IPS-NIHi7 (cell line): ENCODE data around the gene CPVL.

Experiments
- DNase-seq: peaks from one replicate; pipeline ENCODE4 v3.0.0; 2012; ENCODE audit warnings: mixed read lengths; ENCODE audit errors: extremely low spot score

CPVL gene

DNA sequence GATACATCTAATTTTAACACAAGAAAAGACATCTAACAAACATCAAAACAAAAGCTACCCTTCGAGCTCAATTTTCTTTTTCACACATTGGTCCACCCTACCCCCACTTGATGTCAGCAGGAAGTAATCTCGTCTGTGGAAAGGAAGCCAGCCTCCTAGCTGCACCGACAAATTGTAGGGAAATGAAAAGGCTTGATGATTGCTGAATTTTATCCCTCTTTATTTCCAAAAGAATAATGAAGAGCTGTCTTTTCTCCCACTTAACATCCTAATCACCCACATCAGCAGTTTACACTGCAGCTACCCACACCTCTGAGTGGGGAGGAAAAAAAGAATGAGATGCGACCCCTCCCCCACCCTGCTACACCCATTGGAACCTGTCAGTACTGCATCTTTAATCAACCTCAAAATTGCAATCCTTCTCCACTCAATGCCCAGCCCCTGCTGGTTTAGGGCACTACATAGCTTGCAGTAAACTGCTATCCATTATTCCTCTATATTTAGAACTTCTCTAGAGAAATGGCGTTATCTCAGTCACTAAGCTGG is 10.6 kb upstream of the CPVL start:
- DNase-seq = no peak

DNA sequence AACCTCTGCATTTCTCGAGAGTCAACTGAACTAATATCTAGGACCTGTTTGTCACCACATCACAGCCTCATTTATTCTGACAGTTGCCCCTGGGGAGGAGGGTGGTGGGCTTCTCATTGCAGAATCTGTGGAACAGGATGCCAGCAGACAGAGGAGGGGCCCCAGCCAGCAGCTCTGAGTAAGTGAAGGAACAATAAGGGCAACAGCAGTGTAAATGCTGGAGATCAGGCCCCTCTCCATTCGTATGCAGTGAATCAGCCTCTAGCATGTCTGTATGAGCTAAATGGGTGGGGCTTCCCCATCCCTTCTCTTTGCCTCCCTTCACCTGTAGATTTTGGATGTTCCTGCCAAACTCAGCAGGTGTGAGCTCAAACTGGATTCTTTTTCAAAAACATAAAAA is 7.7 kb upstream of the CPVL start:
- DNase-seq = no peak

DNA sequence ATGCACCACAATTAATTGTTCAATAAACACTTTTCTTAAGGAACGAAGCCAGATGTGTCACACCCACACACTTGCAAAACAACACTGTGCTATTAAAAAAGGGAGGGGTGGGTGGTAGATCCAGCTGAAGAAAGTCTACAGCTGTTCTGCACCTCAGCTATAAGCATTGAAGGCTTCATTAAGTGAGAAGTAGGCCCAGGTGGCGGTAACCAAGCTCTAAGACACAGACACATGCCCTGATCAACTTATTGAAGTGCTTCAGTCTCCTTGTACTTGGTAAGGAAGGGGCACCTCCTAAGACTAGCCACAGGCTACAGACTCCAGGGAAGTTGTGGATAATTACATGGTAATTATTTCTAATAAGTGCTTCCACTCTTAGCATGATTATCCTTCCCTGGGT is 4.5 kb upstream of the CPVL start:
- DNase-seq = no peak

DNA sequence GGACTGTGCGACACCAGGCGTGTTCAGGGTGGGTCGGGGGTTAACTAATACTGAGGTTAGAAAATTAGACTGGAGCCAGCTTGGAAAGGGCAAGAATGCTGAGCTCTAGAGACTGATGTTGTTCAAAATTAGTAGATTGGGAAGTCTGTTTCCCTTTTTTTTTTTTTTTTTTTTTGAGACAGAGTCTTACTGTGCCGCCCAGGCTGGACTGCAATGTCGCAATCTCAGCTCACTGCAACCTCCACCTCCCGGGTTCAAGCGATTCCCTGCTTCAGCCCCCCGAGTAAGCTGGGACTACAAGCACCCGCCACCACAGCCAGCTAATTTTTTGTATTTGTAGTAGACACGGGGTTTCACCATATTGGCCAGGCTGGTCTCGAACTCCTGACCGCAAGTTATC is 2.7 kb upstream of the CPVL start:
- no peak for DNase-seq

DNA sequence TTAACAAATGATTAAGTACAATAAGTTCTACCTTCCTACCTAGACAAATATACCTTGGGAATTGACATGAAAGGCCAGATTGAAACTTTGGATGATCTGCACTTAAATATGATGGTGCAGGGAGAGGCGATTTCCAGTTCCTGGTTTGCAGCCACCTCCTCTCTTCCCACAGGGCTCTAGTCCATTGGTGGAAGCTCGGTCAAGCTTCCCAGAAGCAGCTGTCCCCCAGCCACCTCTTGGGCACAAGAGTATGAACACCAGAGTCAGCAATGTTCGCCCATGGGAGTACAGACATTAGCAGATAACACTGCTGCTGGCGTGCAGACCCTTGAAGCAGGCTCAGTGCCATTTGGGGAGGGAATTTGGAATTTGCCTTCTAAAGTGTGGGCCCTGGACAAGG is 1.5 kb upstream of the CPVL start:
- DNase-seq = no peak

DNA sequence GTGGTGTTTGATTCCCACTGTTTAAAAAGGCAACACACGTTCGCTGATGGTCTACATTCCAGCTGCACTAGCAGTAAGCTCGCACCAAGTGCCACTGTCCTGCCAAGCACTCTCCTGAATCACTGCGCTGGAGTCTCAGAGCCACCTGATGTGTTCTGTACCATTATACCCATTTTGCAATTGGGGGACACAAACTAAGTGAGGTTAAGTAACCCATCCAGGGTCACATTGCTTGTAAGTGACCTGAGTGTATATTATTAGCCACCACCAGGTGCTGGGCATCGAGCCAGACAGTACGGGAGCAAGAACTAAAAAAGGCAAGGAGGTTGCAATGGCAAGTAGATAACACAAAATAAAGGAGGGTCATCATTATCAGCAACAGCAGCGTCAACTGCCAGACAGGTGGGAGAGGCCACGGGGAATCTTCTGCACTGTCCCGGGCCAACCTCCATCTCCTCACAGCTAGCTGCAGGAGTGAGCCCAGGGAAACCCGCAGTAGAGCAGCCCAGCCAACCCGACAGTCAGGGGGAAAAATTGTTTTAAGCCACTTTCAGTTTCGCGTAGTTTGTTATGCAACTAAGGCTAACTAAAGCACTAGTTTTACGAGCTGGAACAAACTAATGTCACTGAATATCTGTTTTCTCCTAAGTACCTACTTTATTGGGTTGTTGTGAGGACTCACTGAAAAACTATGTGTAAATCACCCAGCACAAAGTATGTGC is 712 bp upstream of the CPVL start:
- DNase-seq = no peak

DNA sequence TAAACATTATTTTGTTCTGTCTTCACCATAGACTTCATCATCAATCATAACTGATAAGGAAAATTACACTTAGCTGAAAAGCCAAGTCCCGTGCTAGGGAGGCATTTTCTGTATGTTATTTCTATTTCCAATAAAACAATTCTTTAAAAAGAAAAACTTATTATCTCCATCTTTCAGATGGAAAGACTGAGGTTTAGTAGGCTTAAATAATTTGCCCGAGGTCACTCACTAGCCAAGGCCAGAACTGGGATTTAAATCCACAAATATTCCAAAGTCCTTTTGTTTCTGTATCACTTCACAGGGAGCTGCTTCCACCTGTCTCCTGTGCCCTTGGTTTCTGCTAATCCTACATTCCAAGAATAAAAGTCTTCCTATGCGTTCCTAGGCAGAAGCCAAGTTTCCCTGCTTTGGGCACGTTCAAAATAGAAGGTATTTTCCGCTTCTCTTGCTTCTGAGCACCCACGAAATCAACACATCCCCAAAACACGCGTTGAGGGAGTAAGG is 732 bp downstream of the CPVL start:
- no peak for DNase-seq

DNA sequence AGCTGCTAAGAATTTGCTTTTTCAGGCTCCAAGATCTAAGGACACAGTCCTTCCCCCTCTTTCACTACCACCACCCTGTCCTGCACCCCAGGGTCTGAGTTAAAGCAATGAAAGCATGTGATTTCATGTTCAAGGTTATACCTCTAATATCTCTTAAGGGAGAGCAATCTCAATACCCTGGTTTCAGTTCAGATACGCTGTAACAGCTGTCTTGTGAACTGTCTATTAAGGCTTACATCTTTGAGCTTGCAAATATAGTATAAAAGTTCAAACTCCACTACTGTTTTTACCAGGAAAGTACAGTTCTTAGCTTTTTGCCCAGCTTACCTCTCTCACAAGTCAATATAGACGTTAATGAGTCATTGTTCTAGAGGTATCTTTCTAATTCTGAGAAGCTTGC is 2.6 kb downstream of the CPVL start:
- DNase-seq = no peak

DNA sequence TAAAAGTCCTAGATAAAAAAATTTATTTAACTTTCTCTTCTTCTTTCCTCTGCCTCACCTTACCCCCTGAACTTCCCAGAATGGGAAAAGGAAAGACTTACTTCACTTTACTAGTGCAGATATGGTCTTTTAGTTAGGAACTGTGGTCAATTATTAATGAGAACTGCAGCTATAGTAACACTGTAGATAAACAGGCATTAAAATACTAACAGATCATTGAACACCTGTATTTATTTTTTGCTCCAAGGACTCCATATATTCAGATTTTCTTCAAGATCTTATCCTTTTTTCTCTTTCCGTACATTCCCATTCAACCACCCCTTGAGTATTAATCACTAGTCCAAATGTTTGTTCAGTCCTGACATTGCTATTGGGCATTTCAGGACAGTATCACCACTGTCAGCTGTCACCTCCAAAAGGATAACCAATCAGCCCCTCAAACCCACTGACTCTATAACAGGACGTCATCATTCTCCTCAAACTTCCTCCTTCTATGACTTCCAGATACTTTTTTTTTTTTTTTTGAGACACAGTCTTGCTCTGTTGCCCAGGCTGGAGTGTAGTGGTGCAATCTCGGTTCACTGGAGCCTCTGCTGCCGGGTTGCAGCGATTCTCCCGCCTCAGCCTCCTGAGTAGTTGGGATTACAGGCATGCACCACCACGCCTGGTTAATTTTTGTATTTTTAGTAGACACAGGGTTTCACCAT is 4.2 kb downstream of the CPVL start:
- DNase-seq = no peak

DNA sequence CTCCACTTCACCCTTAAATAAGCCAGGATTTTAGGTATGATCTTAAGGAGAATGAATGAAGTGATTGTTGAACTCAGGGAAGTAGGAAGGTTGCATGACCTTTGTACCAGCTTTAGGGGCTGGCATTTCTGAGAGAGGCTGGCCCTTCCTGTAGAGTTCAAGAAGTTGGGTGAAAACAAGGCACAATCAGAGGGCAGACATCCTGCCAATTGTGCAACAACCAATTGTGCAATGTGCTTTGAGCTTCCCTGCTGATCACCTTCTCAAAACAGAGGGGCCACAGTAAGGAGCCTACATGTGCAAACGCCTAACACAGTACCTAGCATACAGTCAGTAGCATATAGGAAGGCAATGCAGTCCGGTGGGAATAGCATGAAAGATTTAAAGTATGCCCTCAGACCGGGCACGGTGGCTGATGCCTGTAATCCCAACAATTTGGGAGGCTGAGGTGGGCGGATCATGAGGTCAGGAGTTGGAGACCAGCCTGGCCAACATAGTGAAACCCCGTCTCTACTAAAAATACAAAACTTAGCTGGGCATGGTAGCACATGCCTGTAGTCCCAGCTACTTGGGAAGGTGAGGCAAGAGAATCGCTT is 5.4 kb downstream of the CPVL start:
- DNase-seq = no peak

DNA sequence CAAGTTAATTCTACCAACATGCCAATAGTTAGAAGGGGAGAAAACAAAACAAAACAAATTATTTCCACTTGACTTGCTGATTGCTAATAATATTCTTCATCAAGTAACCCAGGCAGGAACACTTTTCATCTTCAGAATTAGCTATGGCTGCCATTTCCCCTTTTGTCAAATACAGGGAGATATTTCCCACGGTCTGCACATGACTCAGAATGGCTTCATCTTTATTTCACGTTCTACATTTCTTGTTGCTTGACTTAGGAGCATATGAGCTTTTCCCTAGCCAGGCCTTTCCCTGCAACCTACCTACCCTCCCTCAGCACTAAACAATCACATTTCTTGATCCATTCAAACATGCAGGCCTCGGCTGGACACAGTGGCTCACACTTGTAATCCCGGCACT is 6.5 kb downstream of the CPVL start:
- DNase-seq = no peak

DNA sequence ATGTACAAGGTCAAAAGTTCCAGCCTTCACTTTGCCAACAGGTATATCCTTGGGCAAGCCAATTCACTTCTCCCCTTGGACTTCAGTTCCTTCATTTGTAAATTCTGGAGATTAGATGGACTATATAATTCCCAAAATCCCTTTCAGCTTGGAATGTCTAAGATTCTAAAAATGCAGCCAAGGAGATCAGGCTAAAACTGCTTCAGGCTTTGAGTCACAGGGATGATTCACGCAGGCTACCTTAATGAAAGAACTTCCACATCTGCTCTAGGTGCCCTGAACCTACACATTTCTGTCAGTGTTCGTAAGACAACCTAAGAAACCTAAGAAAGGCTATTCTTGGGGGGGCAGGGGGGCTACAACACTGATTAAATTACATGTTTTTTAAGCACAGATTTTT is 7.1 kb downstream of the CPVL start:
- no peak for DNase-seq

DNA sequence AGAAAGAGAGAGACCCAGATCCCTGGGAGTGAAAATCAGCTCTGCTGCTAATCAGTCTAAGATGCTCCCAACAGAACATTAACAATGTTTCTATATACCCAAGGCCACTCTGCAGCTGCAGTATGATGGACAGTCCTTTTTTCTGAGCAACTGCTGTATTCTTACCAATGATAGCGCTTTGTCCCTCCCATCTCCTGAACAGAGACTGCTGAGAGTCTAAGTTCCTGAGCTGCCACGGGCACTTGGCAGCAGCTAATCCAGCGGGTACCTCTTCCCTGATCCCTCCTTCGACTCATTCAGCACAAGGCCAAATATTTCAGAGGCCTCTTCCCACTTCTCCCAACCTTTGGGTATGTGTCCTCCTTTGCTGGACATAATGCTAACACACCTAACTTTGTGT is 7.7 kb downstream of the CPVL start:
- DNase-seq = no peak

DNA sequence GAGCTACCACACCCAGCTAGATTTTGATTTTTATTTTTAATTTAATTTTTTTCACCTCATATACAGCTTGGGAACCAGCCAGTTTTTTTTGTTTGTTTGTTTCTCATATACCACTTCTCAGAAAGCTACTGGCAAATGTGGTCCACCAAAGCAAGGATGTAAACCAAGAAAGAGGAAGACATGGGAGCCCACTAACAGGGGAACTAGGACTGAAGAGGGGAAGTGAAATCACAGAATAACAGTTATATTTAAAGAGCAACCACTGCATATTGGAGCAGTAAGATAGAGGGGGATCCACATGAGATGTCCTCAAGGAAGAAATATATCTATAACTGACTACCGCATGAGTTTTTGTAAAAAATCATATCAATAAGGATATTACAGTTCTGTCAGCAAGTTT is 10.5 kb downstream of the CPVL start:
- no peak for DNase-seq

DNA sequence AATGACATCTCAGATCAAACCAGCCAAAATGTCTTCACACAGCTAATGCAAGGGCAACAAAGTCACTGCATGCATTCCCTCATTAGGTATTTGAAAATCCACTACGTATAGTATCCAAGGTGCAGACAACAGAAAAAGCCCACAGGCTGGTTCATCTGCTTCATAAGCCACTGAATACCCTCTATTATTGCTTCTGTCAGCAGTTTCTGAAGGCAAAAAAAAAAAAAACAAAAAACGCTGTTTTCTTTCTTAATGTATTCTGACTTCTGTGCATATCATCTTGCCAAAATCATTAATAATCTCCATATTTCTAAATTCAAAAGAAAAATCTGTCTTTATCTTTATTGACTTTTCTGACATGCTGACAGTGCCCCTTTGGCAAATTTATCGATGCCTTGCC is 13.4 kb downstream of the CPVL start:
- DNase-seq = no peak

DNA sequence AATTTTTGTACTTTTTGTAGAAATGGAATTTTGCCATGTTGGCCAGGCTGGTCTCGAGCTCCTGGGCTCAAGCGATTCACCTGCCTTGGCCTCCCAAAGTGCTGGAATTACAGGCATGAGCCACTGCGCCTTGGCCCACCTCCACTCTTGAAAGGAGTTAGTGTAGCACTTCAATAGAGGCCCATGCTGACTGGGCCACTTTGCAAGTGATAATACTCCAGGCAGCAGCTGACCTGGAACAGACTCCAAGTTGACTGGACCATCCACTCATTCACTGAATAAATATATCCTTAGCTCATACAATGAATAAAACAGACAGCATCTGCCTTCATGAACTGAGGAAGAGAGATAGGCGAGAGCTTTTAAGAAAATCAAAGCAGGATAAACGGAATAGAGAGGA is 14.7 kb downstream of the CPVL start:
- no peak for DNase-seq

DNA sequence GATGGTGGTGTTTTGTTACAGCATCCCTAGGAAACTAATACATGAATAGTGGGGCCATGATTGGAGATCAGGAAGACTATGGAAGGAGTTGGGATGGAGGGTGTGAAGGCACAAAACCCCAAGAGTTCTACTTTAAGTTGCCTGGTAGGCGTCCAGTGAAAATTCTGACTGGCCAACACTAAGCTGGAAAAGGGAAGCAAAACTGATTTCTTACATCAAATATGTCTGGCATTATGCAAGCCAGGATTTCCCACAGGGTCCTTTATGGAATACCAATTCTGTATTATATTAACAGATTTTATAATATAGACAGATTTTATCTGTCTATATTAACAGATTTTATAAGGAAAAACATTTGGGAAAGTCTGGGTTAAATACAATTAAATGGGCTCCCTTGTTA is 16.2 kb downstream of the CPVL start:
- DNase-seq = no peak

DNA sequence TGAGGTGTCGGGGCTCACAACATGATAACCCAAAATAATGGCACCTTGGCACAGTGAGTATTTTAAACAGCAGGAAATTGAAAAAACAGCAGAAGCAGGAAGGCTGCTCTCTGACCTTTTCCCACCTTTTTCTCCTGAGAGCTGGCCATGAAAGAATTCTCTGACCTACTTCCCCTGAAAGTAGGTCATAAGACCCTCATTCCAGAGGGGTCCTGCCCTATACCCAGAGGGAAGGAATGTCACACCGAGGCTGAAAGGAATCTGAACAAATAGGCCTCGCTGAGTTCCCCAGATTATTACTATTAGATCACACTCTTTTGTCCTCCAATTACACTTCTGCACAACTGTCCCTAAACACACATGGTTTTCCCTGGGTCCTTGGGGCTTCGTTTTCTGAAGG is 18.8 kb downstream of the CPVL start:
- DNase-seq = no peak

DNA sequence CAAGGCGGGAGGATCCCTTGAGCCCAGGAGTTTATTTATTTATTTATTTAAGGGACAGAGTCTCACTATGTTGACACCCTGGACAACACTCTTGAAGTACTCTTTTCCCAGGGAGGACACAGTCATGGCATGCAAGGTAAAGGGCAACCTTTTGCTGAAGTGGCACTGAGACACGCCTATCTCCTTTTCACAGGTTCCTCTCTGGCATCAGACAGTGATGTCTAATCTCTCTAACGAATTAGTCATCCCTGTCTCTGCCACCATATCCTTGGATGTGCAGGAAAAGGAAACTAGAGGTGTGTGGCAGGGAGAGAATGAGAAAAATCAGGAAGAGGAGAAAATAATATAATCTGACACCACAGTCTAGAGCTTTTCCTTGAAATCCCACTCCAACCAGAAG is 19.5 kb downstream of the CPVL start:
- no peak for DNase-seq

DNA sequence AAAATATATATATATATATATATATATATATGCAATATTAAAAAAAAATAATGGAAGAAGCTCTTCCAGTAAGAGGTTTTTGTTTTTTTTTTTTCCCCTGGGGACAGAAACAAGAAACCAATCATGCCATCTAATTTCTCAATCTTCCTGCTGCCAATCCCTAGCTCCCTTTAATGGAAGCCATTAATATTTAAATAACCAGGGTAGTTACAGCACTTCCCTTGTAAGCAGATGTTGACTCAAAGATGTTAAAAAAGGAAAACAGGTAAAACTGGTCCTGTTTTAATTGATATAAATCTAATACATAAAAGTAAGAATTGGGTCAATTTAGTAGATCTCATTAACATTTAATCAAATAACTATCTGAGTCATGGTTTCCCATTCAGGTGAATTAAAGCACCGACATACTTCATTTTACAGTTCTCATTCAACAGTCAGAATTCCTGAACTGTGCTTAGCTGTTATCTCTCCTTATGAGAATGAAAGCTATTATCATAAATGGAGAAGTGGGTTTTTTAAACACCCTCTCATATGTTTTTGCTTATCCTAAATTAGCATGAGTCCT is 22.6 kb downstream of the CPVL start:
- no peak for DNase-seq

DNA sequence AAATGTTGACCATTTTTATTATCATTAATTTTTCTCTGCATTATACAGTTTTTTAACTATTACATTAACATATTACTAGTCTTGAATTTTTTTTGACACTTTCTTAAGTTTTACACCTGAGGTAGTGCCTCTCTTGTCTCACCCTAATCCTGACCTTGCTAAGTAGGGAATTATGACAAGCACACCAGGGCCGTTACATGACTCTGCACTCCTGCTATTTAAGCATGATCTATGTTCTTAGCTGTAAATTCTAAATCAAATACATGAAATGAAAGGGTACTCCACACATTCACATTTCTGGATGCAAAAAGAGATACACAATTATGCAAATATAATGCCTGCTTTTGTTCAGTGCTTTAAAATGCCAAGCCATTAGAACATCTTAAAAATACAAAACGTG is 23.6 kb downstream of the CPVL start:
- no peak for DNase-seq

DNA sequence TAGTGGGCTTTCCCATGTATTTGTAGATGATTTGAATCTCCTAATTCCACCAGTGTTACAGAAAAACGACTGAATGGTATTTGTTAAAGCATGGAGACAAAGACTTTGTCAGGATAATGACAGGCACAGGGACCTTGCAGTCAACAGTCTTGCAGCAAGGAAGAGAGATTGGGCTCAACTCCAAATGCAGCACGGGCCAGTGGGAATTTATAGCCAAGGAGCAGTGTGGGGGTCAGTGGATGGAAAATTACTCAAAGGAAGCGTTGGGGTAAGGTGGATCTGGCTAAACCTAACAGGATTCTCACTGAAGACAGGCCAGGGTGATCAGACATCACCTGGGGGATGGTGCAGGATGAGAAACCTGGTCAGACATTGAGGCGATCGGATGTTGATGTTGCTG is 24.3 kb downstream of the CPVL start:
- DNase-seq = no peak

DNA sequence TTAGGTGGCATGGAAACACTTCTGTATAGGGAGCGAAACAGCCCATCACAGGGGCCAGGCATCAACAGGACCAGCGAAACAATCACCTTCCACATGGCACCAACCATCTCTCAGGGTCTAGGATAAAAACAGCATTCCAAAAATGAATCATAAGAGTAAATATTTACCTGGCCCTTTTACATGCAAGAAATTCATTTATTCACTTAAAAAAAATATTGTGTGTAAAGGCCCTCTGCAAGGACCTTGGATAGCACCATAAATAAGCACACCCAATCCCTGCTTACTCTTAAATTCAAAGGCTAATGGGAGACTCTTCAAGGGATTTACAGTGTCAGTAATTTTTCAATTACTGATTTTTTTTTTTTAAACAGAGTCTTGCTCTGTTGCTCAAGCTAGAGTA is 25.4 kb downstream of the CPVL start:
- no peak for DNase-seq
